T-helper 1 cell treated with Interleukin-12 subunit alpha and Interleukin-12 subunit beta and Interleukin-4 antibody, amounts not matched to agents 30 μg/mL and 1 μg/mL, for 36 hours (primary cell): ENCODE measurements around the gene OLFML3.
"Not testable (repeated sequence)": the region's sequence is repeated elsewhere in the genome, so short reads cannot be mapped to it uniquely, and the experiment has no call there.

ENCODE experiments used
- H3K27ac Mint-ChIP-seq: one replicate; pipeline ENCODE4 v1.8.0; 2021; ENCODE audit warnings: mild to moderate bottlenecking, mixed read lengths
- H3K27me3 Mint-ChIP-seq: one replicate; pipeline ENCODE4 v1.8.0; 2021; ENCODE audit warnings: low read depth, mixed read lengths
- H3K36me3 Mint-ChIP-seq: one replicate; pipeline ENCODE4 v1.8.0; 2021; ENCODE audit warnings: low read depth, mixed read lengths
- H3K4me1 Mint-ChIP-seq: one replicate; pipeline ENCODE4 v1.8.0; 2021; ENCODE audit warnings: low read depth, mixed read lengths
- H3K4me3 Mint-ChIP-seq: one replicate; pipeline ENCODE4 v1.8.0; 2021; ENCODE audit warnings: mild to moderate bottlenecking, moderate library complexity, mixed read lengths
- H3K9me3 Mint-ChIP-seq: one replicate; pipeline ENCODE4 v1.8.0; 2021; ENCODE audit warnings: mixed read lengths

The OLFML3 gene

GRCh38 chr1:113993072-113993471, 13.8 kb downstream of the OLFML3 start:
- Mint-ChIP-seq H3K27ac (no peak overlapping the region), H3K27me3 (peaks cover under 1% of the 10 kb centered on the region), H3K4me1 (no peaks in the 10 kb centered on the region), H3K36me3 (peaks cover 5% of the 10 kb centered on the region), H3K4me3 (no peak overlapping the region), H3K9me3 (peaks cover 23% of the 10 kb centered on the region)

DNA sequence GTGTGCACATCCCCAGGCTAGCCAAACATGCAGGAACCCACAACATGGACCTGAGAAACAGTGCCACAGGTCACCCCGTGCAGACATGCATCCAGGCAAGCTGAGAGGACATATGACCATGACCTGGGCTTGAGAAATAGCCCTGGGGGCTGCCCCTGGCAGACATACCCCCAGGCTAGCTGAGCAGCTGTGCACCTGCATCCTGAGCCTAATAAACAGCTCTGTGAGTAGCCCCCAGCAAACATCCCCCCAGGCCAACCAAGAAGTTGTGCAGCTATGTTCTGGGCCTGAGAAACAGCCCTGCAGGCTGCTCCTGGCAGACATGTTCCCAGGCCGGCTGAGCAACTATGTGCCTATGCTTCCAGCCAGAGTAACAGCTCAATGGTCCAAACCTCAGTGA, 14.5 kb downstream of the OLFML3 start:
- H3K27me3 Mint-ChIP-seq: peaks cover 7% of the 10 kb centered on the region
- no peak overlapping the region for H3K27ac Mint-ChIP-seq

DNA sequence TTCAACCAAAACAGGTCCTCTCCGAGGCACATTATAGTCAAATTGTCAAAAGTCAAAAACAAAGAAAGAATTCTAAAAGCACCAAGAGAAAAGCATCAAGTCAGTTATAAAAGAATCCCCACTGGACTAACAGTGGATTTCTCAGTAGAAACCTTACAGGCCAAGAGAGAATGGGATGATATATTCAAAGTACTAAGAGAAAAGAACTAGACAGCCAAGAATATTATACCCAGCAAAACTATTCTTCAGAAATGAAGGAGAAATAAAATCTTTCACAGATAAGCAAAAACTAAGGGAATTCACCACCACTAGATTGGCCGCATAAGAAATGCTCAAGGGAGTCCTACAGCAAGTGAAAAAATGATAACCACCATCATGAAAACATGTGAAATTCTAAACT, 16.1 kb downstream of the OLFML3 start:
- peaks cover 2% of the 10 kb centered on the region for H3K4me1 Mint-ChIP-seq
- H3K27me3 Mint-ChIP-seq: peaks cover 14% of the 10 kb centered on the region
- peaks cover 23% of the 10 kb centered on the region for H3K9me3 Mint-ChIP-seq
- no peak overlapping the region for H3K4me3 Mint-ChIP-seq
- H3K36me3 Mint-ChIP-seq: peaks cover 5% of the 10 kb centered on the region
- H3K27ac Mint-ChIP-seq: no peak overlapping the region

More for the DNA sequence above, 14.5 kb downstream of the OLFML3 start:
- peaks cover 2% of the 10 kb centered on the region for H3K4me1 Mint-ChIP-seq
- H3K36me3 Mint-ChIP-seq: peaks cover 5% of the 10 kb centered on the region
- H3K4me3 Mint-ChIP-seq: no peak overlapping the region
- peaks cover 23% of the 10 kb centered on the region for H3K9me3 Mint-ChIP-seq

GRCh38 chr1:113998361-113998760, 19.1 kb downstream of the OLFML3 start:
- peaks cover 2% of the 10 kb centered on the region for H3K4me1 Mint-ChIP-seq
- H3K9me3 Mint-ChIP-seq: peaks cover 19% of the 10 kb centered on the region
- no peak overlapping the region for H3K4me3 Mint-ChIP-seq
- peaks cover 14% of the 10 kb centered on the region for H3K27me3 Mint-ChIP-seq
- H3K27ac Mint-ChIP-seq: no peak overlapping the region
- H3K36me3 Mint-ChIP-seq: peaks cover 5% of the 10 kb centered on the region

GRCh38 chr1:113999233-113999632, 20.0 kb downstream of the OLFML3 start:
- peaks cover 14% of the 10 kb centered on the region for H3K27me3 Mint-ChIP-seq
- no peak overlapping the region for H3K4me3 Mint-ChIP-seq
- peaks cover 2% of the 10 kb centered on the region for H3K4me1 Mint-ChIP-seq
- H3K27ac Mint-ChIP-seq: no peak overlapping the region
- peaks cover 3% of the 10 kb centered on the region for H3K36me3 Mint-ChIP-seq
- H3K9me3 Mint-ChIP-seq: peaks cover 15% of the 10 kb centered on the region

GRCh38 chr1:113999799-114000198, 20.5 kb downstream of the OLFML3 start:
- Mint-ChIP-seq H3K36me3 (peaks cover 2% of the 10 kb centered on the region), H3K27ac (no peak overlapping the region), H3K4me3 (no peak overlapping the region), H3K4me1 (peaks cover 2% of the 10 kb centered on the region), H3K9me3 (peaks cover 10% of the 10 kb centered on the region), H3K27me3 (peaks cover 15% of the 10 kb centered on the region)

- no peak overlapping the region for H3K4me3 Mint-ChIP-seq
- H3K9me3 Mint-ChIP-seq: peaks cover 3% of the 10 kb centered on the region
- no peak overlapping the region for H3K27ac Mint-ChIP-seq
- H3K36me3 Mint-ChIP-seq: peaks cover 2% of the 10 kb centered on the region
- H3K27me3 Mint-ChIP-seq: peaks cover 18% of the 10 kb centered on the region
- H3K4me1 Mint-ChIP-seq: peaks cover 2% of the 10 kb centered on the region
Measured at GRCh38 chr1:114000406-114000805, 21.1 kb downstream of the OLFML3 start.

- peaks cover 2% of the 10 kb centered on the region for H3K4me1 Mint-ChIP-seq
- H3K4me3 Mint-ChIP-seq: no peak overlapping the region
- no peak overlapping the region for H3K27ac Mint-ChIP-seq
- H3K27me3 Mint-ChIP-seq: peaks cover 23% of the 10 kb centered on the region
- H3K36me3 Mint-ChIP-seq: no peaks in the 10 kb centered on the region
- H3K9me3 Mint-ChIP-seq: no peaks in the 10 kb centered on the region
Measured at GRCh38 chr1:114002492-114003239, 23.4 kb downstream of the OLFML3 start.

DNA sequence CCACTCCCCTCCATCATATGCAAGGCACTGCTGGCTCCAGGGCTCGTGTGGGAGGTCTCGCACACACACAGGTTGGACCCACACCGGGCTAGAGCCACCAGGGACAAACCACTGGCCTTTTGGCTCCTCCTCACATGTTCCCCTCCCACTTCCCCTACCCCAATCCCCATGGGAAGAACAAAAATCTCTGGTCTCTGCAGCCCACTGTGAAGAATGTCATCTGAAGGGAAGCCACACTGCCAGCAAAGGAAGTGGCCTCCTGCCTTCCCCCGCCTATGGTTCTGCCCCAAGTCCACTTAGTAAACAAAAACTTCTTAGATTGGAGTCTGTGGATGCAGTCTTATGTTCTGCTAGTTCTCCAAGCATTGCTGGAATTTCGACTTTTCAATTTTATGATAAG, 24.2 kb downstream of the OLFML3 start:
- no peak overlapping the region for H3K4me3 Mint-ChIP-seq
- no peaks in the 10 kb centered on the region for H3K9me3 Mint-ChIP-seq
- no peaks in the 10 kb centered on the region for H3K36me3 Mint-ChIP-seq
- H3K27ac Mint-ChIP-seq: no peak overlapping the region
- peaks cover 19% of the 10 kb centered on the region for H3K27me3 Mint-ChIP-seq
- H3K4me1 Mint-ChIP-seq: no peaks in the 10 kb centered on the region

GRCh38 chr1:114006825-114007224, 27.6 kb downstream of the OLFML3 start:
- peaks cover 21% of the 10 kb centered on the region for H3K27me3 Mint-ChIP-seq
- H3K4me1 Mint-ChIP-seq, H3K27ac Mint-ChIP-seq, H3K9me3 Mint-ChIP-seq, H3K36me3 Mint-ChIP-seq, H3K4me3 Mint-ChIP-seq: not testable (repeated sequence)

DNA sequence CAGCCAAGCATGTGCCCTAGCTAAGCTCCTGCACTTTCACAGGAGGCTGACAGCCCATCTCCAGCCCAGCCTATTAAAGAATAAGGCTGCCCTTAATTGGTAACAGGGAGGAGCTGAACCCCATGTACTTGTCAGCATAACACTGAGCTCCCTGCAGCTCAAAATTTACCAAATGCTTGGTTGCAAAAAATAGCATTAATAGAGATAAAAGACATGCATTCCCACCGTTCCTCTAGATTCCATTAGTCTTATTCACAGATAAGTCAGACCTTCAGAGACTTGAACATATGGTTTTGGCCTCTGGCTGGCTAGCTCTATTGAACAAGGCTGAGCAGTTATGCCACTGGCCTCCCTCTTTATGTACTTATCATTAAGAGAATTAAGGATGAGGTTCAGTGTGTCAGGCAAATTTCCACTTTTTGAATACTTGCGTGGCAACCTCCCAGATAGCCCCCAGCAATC, 29.2 kb downstream of the OLFML3 start:
- Mint-ChIP-seq H3K36me3 (no peaks in the 10 kb centered on the region), H3K9me3 (no peaks in the 10 kb centered on the region), H3K4me3 (no peak overlapping the region), H3K4me1 (no peaks in the 10 kb centered on the region), H3K27ac (no peak overlapping the region), H3K27me3 (peaks cover 24% of the 10 kb centered on the region)

DNA sequence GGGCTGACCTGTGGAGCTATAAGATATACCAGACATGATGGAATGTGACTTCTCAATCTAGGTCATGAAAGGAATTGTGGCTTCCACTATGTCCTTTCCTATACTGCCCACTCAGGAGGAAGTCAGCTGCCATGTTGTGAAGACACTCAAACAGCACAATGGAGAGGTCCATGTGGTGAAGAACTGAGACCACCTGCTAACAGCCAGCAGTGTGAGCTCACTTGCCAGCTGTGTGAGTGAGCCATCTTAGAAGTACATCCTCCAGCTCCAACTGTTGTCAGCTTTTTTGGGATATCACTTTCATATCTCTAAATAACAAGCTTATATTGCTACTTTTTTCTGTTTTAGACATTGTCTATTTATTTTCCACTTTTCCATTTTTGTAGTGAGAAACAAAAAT, 29.7 kb downstream of the OLFML3 start:
- Mint-ChIP-seq H3K4me1 (no peaks in the 10 kb centered on the region), H3K9me3 (no peaks in the 10 kb centered on the region), H3K27ac (no peak overlapping the region), H3K36me3 (no peaks in the 10 kb centered on the region), H3K4me3 (no peak overlapping the region), H3K27me3 (peaks cover 24% of the 10 kb centered on the region)

- no peaks in the 10 kb centered on the region for H3K9me3 Mint-ChIP-seq
Measured at GRCh38 chr1:114009393-114009792, 30.1 kb downstream of the OLFML3 start.

DNA sequence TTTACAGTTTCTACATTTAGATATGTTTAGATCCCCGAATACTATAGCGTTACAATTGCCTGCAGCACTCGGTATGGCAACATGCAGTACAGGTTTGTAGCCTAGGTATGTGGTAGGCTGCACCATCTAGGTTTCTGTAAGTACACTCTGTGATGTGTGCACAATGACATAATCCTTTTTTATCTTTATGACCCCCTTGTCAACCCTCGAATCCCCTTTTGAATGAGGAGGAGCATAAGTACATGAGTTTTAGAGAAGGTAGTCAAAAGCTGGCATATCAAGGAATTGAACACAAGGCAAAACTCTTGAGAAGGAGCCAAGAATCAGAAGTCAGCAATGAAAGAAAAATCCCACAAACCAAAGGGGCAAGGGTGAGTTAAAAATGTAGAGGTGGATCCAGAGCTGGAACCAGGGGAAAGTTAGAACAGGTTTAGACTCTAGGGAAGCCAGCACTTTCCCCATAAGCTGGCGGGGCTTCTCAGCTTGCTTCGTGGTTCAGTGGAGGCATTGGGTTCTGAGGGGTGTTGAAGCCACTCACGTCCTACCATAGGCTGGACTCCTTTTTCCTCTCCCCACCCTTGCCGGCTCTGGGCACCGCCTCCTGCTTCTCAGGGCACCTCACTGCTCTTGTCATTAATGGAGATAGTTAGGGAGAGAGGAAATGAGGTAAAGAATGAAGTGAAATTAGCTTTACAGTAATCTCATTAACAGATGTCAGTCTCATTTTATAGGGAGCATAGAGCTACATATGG, 31.3 kb downstream of the OLFML3 start:
- peaks cover 20% of the 10 kb centered on the region for H3K27me3 Mint-ChIP-seq
- no peaks in the 10 kb centered on the region for H3K36me3 Mint-ChIP-seq
- H3K4me3 Mint-ChIP-seq: no peak overlapping the region
- H3K9me3 Mint-ChIP-seq: no peaks in the 10 kb centered on the region
- H3K27ac Mint-ChIP-seq: no peak overlapping the region
- no peaks in the 10 kb centered on the region for H3K4me1 Mint-ChIP-seq

More at GRCh38 chr1:114009393-114009792, 30.1 kb downstream of the OLFML3 start:
- no peaks in the 10 kb centered on the region for H3K4me1 Mint-ChIP-seq
- H3K27ac Mint-ChIP-seq: no peak overlapping the region
- no peaks in the 10 kb centered on the region for H3K36me3 Mint-ChIP-seq
- no peak overlapping the region for H3K4me3 Mint-ChIP-seq
- peaks cover 24% of the 10 kb centered on the region for H3K27me3 Mint-ChIP-seq

GRCh38 chr1:114011796-114012195, 32.5 kb downstream of the OLFML3 start:
- H3K9me3 Mint-ChIP-seq: no peaks in the 10 kb centered on the region
- no peak overlapping the region for H3K27ac Mint-ChIP-seq
- peaks cover 17% of the 10 kb centered on the region for H3K27me3 Mint-ChIP-seq
- H3K4me1 Mint-ChIP-seq: no peaks in the 10 kb centered on the region
- H3K4me3 Mint-ChIP-seq: no peak overlapping the region
- no peaks in the 10 kb centered on the region for H3K36me3 Mint-ChIP-seq
